MM.1S (cell line): ENCODE results near the gene GAK.

ENCODE experiments used
- DNase-seq: peaks from one replicate; pipeline ENCODE4 v3.0.0-alpha.2; 2015
- H2AFZ ChIP-seq: fragments of 300-600 bp; sonication (generic); 2 replicates; pipeline ENCODE4 v1.6.0; 2016; ENCODE audit warnings: antibody characterized with exemption, low read length
- H3F3A ChIP-seq: fragments of 300-600 bp; sonication (generic); 2 replicates; pipeline ENCODE4 v1.6.1; 2016; ENCODE audit warnings: mild to moderate bottlenecking, antibody characterized with exemption, low read length, moderate library complexity, mixed read lengths; ENCODE audit not compliant: insufficient read depth
- H3K27ac ChIP-seq: fragments of 300-600 bp; sonication (generic); 2 replicates; pipeline ENCODE4 v1.5.1; 2016; ENCODE audit warnings: mild to moderate bottlenecking, low read length
- H3K27me3 ChIP-seq: fragments of 300-600 bp; sonication (generic); replicated peaks from 2 replicates; pipeline ENCODE4 v1.6.0; 2016; ENCODE audit warnings: low read length; ENCODE audit not compliant: insufficient read depth
- H3K36me3 ChIP-seq: fragments of 300-600 bp; sonication (generic); replicated peaks from 2 replicates; pipeline ENCODE4 v1.6.1; 2016; ENCODE audit warnings: mild to moderate bottlenecking, low read length, mixed read lengths; ENCODE audit not compliant: insufficient read depth
- H3K4me1 ChIP-seq: fragments of 300-600 bp; sonication (generic); 2 replicates; pipeline ENCODE4 v1.6.1; 2016; ENCODE audit warnings: low read length, mixed read lengths
- H3K4me2 ChIP-seq: fragments of 300-600 bp; sonication (generic); 2 replicates; pipeline ENCODE4 v1.6.0; 2016; ENCODE audit warnings: low read depth, low read length
- H3K4me3 ChIP-seq: fragments of 300-600 bp; sonication (generic); 2 replicates; pipeline ENCODE4 v1.5.1; 2016; ENCODE audit warnings: low read length, mixed read lengths
- H3K79me2 ChIP-seq: fragments of 300-600 bp; sonication (generic); 2 replicates; pipeline ENCODE4 v1.6.1; 2016; ENCODE audit warnings: mixed run types, low read length, mixed read lengths
- H3K9ac ChIP-seq: fragments of 300-600 bp; sonication (generic); 2 replicates; pipeline ENCODE4 v1.6.1; 2016; ENCODE audit warnings: low read length, mixed read lengths
- H3K9me2 ChIP-seq: fragments of 300-600 bp; sonication (generic); replicated peaks from 2 replicates; pipeline ENCODE4 v1.6.1; 2016; ENCODE audit warnings: mild to moderate bottlenecking, low read length, mixed read lengths; ENCODE audit not compliant: insufficient read depth
- H3K9me3 ChIP-seq: fragments of 300-600 bp; sonication (generic); replicated peaks from 2 replicates; pipeline ENCODE4 v1.6.1; 2016; ENCODE audit warnings: mild to moderate bottlenecking, low read length, mixed read lengths; ENCODE audit not compliant: insufficient read depth
- H4K20me1 ChIP-seq: fragments of 300-600 bp; sonication (generic); 2 replicates; pipeline ENCODE4 v1.6.1; 2016; ENCODE audit warnings: mild to moderate bottlenecking, low read length, moderate library complexity, mixed read lengths; ENCODE audit not compliant: insufficient read depth
- EZH2 ChIP-seq: fragments of 300-600 bp; sonication (generic); optimal IDR thresholded peaks from 2 replicates; pipeline ENCODE3; 2017; ENCODE audit warnings: low read depth, mild to moderate bottlenecking, antibody characterized with exemption, low read length, mixed read lengths
- EZH2phosphoT487 ChIP-seq: fragments of 300-600 bp; sonication (generic); IDR thresholded peaks from 2 replicates; pipeline ENCODE4 v1.6.1; 2018; ENCODE audit warnings: antibody characterized with exemption, low read length
- TF ChIP-seq, protein P1 (sequence below): fragments of 300-600 bp; sonication (generic); IDR thresholded peaks from 2 replicates; pipeline ENCODE4 v1.5.1; 2016; ENCODE audit warnings: antibody characterized with exemption, low read length, mixed read lengths

GAK gene

DNA sequence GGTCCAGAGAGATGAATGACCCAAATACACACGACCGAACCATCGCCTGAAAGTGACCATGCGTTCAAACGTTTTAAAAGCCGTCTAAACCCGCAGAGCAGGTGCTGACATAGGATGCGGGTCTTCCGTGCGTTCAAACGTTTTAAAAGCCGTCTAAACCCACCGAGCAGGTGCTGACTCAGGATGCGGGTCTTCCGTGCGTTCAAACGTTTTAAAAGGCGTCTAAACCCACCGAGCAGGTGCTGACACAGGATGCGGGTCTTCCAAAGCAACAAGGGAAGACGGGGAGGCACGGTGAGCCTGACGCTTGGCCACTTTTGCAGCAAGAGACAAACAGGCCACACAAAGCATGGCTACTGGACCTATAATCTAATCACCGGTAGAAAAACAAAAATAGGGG is 47.2 kb downstream of the GAK start:
- H3K4me3 ChIP-seq, result no peak overlapping the region
- H3K9me2 ChIP-seq, result no peaks in the 10 kb centered on the region
- TF ChIP-seq, protein P1, sequence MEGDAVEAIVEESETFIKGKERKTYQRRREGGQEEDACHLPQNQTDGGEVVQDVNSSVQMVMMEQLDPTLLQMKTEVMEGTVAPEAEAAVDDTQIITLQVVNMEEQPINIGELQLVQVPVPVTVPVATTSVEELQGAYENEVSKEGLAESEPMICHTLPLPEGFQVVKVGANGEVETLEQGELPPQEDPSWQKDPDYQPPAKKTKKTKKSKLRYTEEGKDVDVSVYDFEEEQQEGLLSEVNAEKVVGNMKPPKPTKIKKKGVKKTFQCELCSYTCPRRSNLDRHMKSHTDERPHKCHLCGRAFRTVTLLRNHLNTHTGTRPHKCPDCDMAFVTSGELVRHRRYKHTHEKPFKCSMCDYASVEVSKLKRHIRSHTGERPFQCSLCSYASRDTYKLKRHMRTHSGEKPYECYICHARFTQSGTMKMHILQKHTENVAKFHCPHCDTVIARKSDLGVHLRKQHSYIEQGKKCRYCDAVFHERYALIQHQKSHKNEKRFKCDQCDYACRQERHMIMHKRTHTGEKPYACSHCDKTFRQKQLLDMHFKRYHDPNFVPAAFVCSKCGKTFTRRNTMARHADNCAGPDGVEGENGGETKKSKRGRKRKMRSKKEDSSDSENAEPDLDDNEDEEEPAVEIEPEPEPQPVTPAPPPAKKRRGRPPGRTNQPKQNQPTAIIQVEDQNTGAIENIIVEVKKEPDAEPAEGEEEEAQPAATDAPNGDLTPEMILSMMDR, result no peak
- TF ChIP-seq EZH2 (no peak), EZH2phosphoT487 (no peak)
- no peak overlapping the region for H3K9ac ChIP-seq
- H3K27me3 ChIP-seq, result no peaks in the 10 kb centered on the region
- H3K9me3 ChIP-seq, result no peaks in the 10 kb centered on the region
- DNase-seq, result no peak
- no peaks in the 10 kb centered on the region for H3K79me2 ChIP-seq
- H4K20me1 ChIP-seq, result no peaks in the 10 kb centered on the region
- H3K36me3 ChIP-seq, result no peaks in the 10 kb centered on the region; the same call in 1 of the 2 replicates
- H3K27ac ChIP-seq, result no peak overlapping the region
- H3K4me2 ChIP-seq, result no peak overlapping the region
- no peaks in the 10 kb centered on the region for H3F3A ChIP-seq
- no peak overlapping the region for H2AFZ ChIP-seq
- H3K4me1 ChIP-seq, result no peaks in the 10 kb centered on the region

DNA sequence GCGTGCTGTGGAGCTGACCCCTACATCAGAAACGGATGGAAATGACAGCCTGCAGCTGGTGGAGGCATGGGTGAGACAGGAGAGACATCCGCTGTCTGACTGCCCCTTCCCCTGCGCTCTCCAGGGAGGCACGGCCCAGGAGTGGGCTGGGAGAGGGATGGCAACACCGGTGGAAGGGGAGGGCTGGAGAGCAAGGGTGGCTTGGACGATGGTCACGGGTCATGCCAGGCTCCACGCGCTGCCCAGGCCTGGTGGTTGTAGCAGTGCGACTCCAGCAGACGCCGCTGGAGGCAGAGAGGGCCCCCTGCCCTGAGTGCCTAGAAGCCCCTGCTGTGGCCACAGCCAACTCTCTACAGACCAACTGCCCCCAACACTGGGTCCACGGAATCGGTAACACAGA is 47.9 kb downstream of the GAK start:
- Histone ChIP-seq H3K79me2 (no peaks in the 10 kb centered on the region), H3F3A (no peaks in the 10 kb centered on the region), H3K27me3 (no peaks in the 10 kb centered on the region), H3K4me2 (no peak overlapping the region), H3K4me3 (no peak overlapping the region), H3K4me1 (no peaks in the 10 kb centered on the region), H3K36me3 (no peaks in the 10 kb centered on the region; the same call in 1 of the 2 replicates), H3K9ac (no peak overlapping the region), H3K27ac (no peak overlapping the region), H3K9me3 (no peaks in the 10 kb centered on the region), H4K20me1 (no peaks in the 10 kb centered on the region), H3K9me2 (no peaks in the 10 kb centered on the region), H2AFZ (no peak overlapping the region)
- TF ChIP-seq EZH2phosphoT487 (no peak), EZH2 (no peak)
- TF ChIP-seq, protein P1, result no peak
- no peak for DNase-seq

DNA sequence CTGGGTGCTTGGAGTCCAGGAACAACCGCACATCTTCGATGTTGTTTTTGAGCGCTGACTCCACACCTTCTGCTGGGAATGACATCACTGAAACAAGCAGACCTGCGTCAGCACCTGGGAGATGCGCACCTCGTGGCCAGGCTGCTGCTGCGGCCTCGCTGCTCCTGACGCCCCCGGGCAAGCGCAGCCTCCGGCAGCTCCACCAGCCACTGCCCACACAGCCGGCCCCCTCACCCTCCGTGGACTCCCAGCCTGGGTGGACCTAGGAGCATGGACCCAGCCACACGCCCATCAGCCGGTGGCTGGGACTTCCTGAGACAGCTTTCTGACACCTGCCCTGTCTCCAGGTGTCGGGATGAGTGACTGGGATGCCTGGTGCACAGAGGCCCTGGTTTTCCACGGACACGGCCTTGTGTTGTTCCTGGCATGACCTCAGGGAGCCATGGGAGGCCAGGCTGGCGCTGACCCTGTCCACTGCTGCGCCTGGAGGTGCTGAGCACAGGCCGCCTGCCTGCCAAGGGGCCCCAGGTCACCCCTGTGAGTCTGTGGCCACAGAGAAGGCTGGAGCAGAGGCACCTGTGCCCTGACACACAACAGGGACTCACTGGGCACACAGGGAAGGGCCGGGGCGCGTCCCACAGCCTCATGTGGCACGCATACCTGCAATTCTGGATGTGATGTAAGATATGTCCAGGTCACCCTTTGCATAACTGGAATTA is 48.6 kb downstream of the GAK start:
- H3K27me3 ChIP-seq, result no peaks in the 10 kb centered on the region
- no peak overlapping the region for H3K27ac ChIP-seq
- no peak overlapping the region for H2AFZ ChIP-seq
- H3K4me2 ChIP-seq, result no peak overlapping the region
- no peak for DNase-seq
- TF ChIP-seq EZH2phosphoT487, result no peak
- TF ChIP-seq, protein P1, result no peak
- no peak for TF ChIP-seq EZH2
- H3K36me3 ChIP-seq, result no peaks in the 10 kb centered on the region; the same call in 1 of the 2 replicates
- no peaks in the 10 kb centered on the region for H3K9me2 ChIP-seq
- H3K9me3 ChIP-seq, result no peaks in the 10 kb centered on the region
- no peaks in the 10 kb centered on the region for H3K4me1 ChIP-seq
- no peaks in the 10 kb centered on the region for H3F3A ChIP-seq
- H3K9ac ChIP-seq, result no peak overlapping the region
- H3K4me3 ChIP-seq, result no peak overlapping the region
- H3K79me2 ChIP-seq, result no peaks in the 10 kb centered on the region
- no peaks in the 10 kb centered on the region for H4K20me1 ChIP-seq
